22Rv1 (cell line): ENCODE data around the gene PRKCB.

Experiments used
- ZFX ChIP-seq: fragments of 450-650 bp; IDR thresholded peaks from 2 replicates; pipeline ENCODE4 v1.6.1; 2017; ENCODE audit warnings: antibody characterized with exemption, borderline replicate concordance
- TF ChIP-seq, protein P1 (sequence below): fragments of 450-650 bp; IDR thresholded peaks from 2 replicates; pipeline ENCODE4 v1.5.1; 2017; ENCODE audit warnings: mild to moderate bottlenecking

DNA sequence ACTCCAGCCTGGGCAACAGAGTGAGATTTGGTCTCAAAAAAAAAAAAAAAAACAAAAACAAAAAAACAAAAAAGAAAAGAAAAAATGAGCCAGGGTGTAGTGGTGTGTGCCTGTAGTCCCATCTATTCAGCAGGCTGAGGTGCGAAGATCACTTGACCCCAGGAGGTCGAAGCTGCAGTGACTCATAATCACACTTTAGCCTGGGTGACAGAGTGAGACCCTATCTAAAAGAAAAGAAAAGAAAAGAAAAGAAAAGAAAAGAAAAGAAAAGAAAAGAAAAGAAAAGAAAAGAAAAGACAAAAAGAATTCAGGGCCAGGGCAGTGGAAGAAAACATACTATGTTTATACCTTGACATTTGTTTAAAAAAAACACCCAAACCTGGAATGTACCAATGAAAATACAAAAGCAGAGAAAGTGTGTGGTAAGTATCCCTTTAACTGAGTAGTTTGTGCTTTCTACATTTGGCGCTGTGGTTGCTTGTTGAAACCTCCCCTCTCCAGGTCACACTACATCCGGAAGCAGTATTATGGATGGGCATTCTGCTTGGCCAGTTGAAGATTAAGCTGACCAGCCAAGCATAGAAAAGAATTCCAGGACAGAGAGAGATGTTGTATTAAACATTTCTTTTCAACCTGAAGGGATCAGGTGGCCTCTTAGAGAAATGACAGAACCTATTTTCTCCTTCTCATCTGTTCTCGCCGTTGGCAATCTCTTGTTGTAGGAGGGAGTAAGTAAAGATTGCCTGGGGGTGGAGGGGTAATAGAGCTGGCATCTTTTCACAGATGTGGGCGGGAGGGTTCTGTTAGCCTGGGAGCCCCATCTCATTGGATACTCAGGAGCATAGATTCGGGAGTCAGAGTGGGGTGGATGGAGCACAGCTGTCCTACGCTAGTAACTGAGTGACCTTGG is 12.1 kb upstream of the PRKCB start:
- TF ChIP-seq, protein P1, sequence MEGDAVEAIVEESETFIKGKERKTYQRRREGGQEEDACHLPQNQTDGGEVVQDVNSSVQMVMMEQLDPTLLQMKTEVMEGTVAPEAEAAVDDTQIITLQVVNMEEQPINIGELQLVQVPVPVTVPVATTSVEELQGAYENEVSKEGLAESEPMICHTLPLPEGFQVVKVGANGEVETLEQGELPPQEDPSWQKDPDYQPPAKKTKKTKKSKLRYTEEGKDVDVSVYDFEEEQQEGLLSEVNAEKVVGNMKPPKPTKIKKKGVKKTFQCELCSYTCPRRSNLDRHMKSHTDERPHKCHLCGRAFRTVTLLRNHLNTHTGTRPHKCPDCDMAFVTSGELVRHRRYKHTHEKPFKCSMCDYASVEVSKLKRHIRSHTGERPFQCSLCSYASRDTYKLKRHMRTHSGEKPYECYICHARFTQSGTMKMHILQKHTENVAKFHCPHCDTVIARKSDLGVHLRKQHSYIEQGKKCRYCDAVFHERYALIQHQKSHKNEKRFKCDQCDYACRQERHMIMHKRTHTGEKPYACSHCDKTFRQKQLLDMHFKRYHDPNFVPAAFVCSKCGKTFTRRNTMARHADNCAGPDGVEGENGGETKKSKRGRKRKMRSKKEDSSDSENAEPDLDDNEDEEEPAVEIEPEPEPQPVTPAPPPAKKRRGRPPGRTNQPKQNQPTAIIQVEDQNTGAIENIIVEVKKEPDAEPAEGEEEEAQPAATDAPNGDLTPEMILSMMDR = no peak
- no peak for TF ChIP-seq ZFX
